ELF-1 (cell line): ENCODE data around the gene SND1.

Experiments
- DNase-seq: peaks from one replicate; pipeline ENCODE4 v3.0.0-alpha.2; 2016; ENCODE audit warnings: low read depth, low spot score

Gene SND1

GRCh38 chr7:127865466-127865865 lies 213.5 kb downstream of the SND1 start:
- no peak for DNase-seq

- no peak for DNase-seq
Observed at GRCh38 chr7:127870231-127870907, 218.4 kb downstream of the SND1 start.

- no peak for DNase-seq
Observed at GRCh38 chr7:127871226-127871625, 219.2 kb downstream of the SND1 start.

- DNase-seq, result no peak
Observed at GRCh38 chr7:127872122-127872521, 220.1 kb downstream of the SND1 start.

- no peak for DNase-seq
Observed at GRCh38 chr7:127873151-127873550, 221.2 kb downstream of the SND1 start.

- DNase-seq, result no peak
Observed at GRCh38 chr7:127873715-127874636, 222.0 kb downstream of the SND1 start.

GRCh38 chr7:127874951-127875608 lies 223.1 kb downstream of the SND1 start:
- no peak for DNase-seq

- no peak for DNase-seq
Observed at GRCh38 chr7:127876393-127876792, 224.4 kb downstream of the SND1 start.

- DNase-seq, result no peak
Observed at GRCh38 chr7:127877951-127878350, 226.0 kb downstream of the SND1 start.

DNA sequence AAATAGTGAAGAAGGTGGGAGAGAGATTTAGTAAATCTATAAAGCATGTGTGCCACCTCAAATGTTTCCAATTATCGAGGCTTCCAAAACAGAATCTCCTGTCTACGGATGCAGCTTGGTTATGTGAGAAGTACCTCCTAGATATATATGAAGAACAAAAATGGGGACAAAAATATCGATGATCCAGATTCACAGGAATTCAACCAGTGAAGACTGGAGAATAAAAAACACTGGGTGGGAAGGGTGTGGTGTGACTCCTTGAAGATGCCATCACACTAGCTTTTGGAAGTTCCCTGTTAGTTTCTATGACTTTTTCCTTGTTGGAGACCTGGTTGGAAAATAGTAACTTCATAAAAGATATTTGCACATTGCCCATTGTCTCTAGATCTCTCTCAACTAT lies 226.8 kb downstream of the SND1 start:
- DNase-seq, result no peak

DNA sequence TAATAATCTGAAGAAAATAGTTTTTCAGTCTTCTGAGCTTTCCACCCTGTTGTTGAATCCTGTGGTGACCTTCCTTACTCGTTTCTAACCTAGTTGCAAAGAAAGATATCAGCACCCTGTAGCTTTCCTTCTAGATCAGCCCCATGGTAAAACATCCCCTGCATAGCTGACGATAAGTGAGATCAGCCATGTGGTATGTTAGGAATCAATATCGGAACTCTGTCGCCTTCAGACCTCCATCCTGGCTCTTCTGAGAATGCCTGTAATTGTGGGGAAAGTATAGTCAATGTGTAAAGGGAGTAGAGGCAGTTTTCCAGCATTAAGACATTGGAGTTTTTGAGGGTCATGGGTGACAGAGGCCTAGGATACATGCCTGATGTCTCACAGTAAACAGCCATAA lies 227.4 kb downstream of the SND1 start:
- DNase-seq, result no peak

GRCh38 chr7:127879942-127880341 lies 227.9 kb downstream of the SND1 start:
- DNase-seq, result no peak

GRCh38 chr7:127880454-127880853 lies 228.5 kb downstream of the SND1 start:
- DNase-seq, result no peak

DNA sequence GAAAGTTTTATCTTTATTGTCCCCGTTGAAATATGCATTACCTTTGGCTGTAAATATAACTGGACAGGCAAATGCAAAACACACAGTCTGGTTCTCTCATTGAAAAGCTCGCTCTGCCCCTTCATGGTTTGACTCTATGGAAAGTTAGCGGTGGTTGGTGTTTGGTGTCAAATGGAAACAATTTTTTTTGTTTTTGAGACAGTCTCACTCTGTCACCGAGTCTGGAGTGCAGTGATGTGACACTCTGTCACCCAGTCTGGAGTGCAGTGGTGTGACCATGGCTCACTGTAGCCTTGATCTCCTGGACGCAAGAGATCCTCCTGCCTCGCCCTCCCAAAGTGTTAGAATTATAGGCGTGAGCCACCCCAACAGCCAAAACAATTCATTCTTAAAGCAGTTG lies 229.6 kb downstream of the SND1 start:
- DNase-seq, result no peak

- no peak for DNase-seq
Observed at GRCh38 chr7:127882313-127882920, 230.4 kb downstream of the SND1 start.

DNA sequence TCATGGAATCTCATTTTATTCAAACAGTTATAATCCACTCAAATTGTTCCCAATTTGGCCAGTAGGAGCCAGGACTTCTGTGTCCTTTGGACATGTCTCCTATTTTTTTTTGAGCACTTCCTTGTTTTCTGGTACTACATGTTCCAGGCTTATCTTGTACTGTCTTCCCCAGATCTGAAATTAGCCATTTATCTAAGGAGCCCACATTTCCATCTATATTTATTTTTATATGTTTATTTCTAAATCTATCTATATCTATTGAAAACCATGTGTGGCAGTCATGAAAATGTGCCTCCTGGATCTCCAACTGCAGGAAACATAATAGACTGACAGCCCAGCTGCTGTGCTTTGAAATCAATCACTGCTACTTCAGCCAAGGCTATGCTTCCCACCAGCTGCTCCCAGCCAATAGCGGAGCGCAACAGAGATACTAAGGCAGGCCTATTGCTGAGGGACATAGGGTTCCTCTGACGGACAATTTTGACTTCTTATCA lies 232.1 kb downstream of the SND1 start:
- DNase-seq, result no peak

GRCh38 chr7:127885222-127885772 lies 233.3 kb downstream of the SND1 start:
- DNase-seq, result no peak

GRCh38 chr7:127885843-127886242 lies 233.8 kb downstream of the SND1 start:
- DNase-seq, result no peak

GRCh38 chr7:127886248-127886647 lies 234.3 kb downstream of the SND1 start:
- no peak for DNase-seq

DNA sequence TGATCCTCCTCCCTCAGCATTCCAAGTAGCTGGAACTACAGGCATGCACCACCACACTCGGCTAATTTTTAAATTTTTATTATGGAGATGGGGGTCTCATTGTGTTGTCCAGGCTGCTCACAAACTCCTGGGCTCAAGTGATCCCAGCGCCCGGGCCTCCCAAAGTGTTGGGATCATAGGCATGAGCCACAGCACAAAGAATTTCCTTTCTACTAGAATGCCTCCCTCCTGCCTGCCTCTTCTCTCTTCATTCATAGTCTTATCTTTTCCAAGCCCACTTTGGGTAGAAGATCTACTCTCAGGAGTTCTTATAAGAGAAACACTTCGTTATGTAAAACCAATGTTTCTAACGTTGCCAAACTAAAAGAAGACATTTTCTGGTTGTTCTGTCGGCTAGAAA lies 235.1 kb downstream of the SND1 start:
- DNase-seq, result no peak

- no peak for DNase-seq
Observed at GRCh38 chr7:127887631-127888030, 235.6 kb downstream of the SND1 start.

DNA sequence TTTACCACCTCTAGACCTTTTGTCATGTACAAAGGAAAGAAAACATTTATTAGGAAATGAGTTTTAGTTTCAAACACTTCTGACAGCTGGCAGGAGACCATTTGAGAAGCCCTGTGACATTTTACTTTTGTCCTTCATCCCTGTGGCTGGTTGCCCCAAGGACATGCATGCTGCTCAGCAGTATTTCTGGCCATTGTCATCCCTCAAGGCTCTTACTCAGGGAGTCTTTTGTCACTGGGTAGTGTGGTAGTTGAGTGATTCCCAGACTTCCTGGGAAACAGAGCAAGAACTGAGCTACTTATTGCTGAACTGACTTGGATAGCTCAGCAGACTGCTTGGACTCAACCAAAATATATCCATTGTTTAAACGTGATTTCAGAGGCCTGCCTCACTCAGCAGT lies 236.4 kb downstream of the SND1 start:
- peak; percentile 72 for DNase-seq
